ENCODE data around the gene IFI44. TPM values are rescaled to one million over a fixed set of nuclear protein-coding genes. Genes with fewer than 3 reads are reported as not detected.

IFI44 gene
- total RNA-seq, 1 donor from 2014 or later: 17.7 TPM

GRCh38 chr1:78650114-78650660, 556 bp downstream of the IFI44 start:
- intact Hi-C loops (cut with DNase I): no loop called here
- peaks cover 40% of the 10 kb centered on the region for H3K4me1 ChIP-seq
- DNase-seq (ENCODE audit: extremely low spot score in 2 of 2): no peak
- H3K27ac ChIP-seq: peak overlapping the region; percentile 31
- H3K4me3 ChIP-seq: peak overlapping the region; percentile 35 to 38
- H3K9me3 ChIP-seq: no peaks in the 10 kb centered on the region
- no peaks in the 10 kb centered on the region for H3K27me3 ChIP-seq
- TF ChIP-seq, protein P1, sequence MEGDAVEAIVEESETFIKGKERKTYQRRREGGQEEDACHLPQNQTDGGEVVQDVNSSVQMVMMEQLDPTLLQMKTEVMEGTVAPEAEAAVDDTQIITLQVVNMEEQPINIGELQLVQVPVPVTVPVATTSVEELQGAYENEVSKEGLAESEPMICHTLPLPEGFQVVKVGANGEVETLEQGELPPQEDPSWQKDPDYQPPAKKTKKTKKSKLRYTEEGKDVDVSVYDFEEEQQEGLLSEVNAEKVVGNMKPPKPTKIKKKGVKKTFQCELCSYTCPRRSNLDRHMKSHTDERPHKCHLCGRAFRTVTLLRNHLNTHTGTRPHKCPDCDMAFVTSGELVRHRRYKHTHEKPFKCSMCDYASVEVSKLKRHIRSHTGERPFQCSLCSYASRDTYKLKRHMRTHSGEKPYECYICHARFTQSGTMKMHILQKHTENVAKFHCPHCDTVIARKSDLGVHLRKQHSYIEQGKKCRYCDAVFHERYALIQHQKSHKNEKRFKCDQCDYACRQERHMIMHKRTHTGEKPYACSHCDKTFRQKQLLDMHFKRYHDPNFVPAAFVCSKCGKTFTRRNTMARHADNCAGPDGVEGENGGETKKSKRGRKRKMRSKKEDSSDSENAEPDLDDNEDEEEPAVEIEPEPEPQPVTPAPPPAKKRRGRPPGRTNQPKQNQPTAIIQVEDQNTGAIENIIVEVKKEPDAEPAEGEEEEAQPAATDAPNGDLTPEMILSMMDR (IDR thresholded peaks at IDR 0.05): no peak
- TF ChIP-seq POLR2AphosphoS5 (IDR thresholded peaks at IDR 0.05; ENCODE audit: insufficient read depth in 1 of 2, low read depth in 1 of 2) (no peak), POLR2A (IDR thresholded peaks at IDR 0.05) (no peak)
- no peaks in the 10 kb centered on the region for H3K36me3 ChIP-seq

DNA sequence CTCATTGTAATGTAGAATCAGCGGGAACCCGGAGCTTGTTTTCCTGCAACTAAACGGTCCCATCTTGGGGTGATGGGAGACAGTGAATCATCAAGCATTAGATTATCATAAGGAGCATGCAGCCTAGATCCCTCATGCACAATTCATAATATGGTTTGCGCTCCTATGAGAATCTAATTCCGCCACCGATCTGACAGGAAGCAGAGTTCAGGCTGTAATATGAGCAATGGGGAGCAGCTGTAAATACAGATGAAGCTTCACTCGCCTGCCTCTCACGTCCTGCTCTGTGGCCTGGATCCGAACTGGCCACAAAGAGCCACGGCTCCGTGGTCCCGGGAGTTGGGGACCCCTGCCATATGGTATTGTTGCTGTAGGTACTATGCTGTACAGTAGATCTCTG, 1.6 kb downstream of the IFI44 start:
- intact Hi-C loops (cut with DNase I): no loop called here
- H3K27me3 ChIP-seq: no peaks in the 10 kb centered on the region

DNA sequence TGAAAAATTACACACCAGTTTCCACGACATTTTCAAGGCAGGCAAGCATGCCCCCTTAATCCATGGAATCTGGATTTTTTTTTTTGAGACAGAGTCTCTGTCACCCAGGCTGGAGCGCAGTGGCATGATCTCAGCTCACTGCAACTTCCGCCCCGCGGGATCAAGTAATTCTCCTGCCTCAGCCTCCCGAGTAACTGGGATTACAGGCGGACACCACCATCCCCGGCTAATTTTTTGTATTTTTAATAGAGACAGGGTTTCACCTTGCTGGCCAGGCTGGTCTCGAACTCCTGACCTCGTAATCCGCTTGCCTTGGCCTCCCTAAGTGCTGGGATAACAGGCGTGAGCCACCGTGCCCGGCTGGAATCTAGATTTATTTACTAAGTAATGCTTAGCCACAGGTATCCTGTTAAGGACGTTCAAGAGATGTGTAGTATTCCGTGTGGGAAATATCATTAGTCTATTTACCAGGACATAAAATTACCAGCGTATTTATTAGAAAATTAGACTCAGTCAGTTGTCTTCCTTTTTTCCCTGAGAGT, 2.5 kb downstream of the IFI44 start:
- Histone ChIP-seq H3K27me3 (no peaks in the 10 kb centered on the region), H3K27ac (peak overlapping the region; percentile 9), H3K4me1 (peaks cover 40% of the 10 kb centered on the region), H3K36me3 (no peaks in the 10 kb centered on the region), H3K4me3 (peak overlapping the region; percentile 35 to 38), H3K9me3 (no peaks in the 10 kb centered on the region)
- intact Hi-C loops (cut with DNase I): no loop called here
- TF ChIP-seq, protein P1 (IDR thresholded peaks at IDR 0.05): no peak
- no peak for TF ChIP-seq POLR2A (IDR thresholded peaks at IDR 0.05)
- no peak for TF ChIP-seq POLR2AphosphoS5 (IDR thresholded peaks at IDR 0.05; ENCODE audit: insufficient read depth in 1 of 2, low read depth in 1 of 2)
- DNase-seq (ENCODE audit: extremely low spot score in 2 of 2): no peak

More for the DNA sequence above, 1.6 kb downstream of the IFI44 start:
- peak overlapping the region; percentile 35 to 38 for H3K4me3 ChIP-seq
- DNase-seq (ENCODE audit: extremely low spot score in 2 of 2): no peak
- H3K4me1 ChIP-seq: peaks cover 40% of the 10 kb centered on the region
- TF ChIP-seq, protein P1 (IDR thresholded peaks at IDR 0.05): no peak
- TF ChIP-seq POLR2A (IDR thresholded peaks at IDR 0.05): no peak
- TF ChIP-seq POLR2AphosphoS5 (IDR thresholded peaks at IDR 0.05; ENCODE audit: insufficient read depth in 1 of 2, low read depth in 1 of 2): no peak
- no peaks in the 10 kb centered on the region for H3K36me3 ChIP-seq
- no peaks in the 10 kb centered on the region for H3K9me3 ChIP-seq
- peak overlapping the region; percentile 9 for H3K27ac ChIP-seq

DNA sequence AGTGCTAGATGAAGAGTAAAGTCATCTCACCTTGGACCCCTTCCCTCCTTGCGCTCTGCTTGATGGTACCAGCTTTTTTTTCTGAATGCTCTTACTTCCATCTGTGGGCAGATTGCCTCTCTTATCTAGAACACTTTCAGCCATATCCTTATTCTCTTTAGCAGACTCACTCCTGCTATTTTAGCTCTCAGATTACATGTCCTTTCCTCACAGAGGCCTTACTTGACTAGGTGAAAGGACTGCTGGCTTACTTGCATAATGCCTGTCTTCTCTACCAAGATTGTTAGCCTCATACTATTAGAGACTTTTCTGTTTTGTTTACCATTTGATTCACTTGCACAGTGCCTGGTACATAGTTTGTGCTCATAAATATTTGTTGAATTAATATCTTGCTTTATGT, 9.3 kb downstream of the IFI44 start:
- TF ChIP-seq POLR2AphosphoS5 (IDR thresholded peaks at IDR 0.05; ENCODE audit: insufficient read depth in 1 of 2, low read depth in 1 of 2) (no peak), POLR2A (IDR thresholded peaks at IDR 0.05) (no peak)
- TF ChIP-seq, protein P1 (IDR thresholded peaks at IDR 0.05): no peak
- peaks cover 0 to 9% of the 10 kb centered on the region in 2 donors for H3K36me3 ChIP-seq

GRCh38 chr1:78663923-78664322, 14.3 kb downstream of the IFI44 start:
- TF ChIP-seq, protein P1 (IDR thresholded peaks at IDR 0.05): no peak
- TF ChIP-seq POLR2AphosphoS5 (IDR thresholded peaks at IDR 0.05; ENCODE audit: insufficient read depth in 1 of 2, low read depth in 1 of 2): no peak
- TF ChIP-seq POLR2A (IDR thresholded peaks at IDR 0.05): no peak
- DNase-seq (ENCODE audit: extremely low spot score in 2 of 2): no peak
- H3K27ac ChIP-seq: no peak overlapping the region

More for the DNA sequence above, 9.3 kb downstream of the IFI44 start:
- Histone ChIP-seq H3K4me1 (peaks cover 1% of the 10 kb centered on the region), H3K27ac (no peak overlapping the region), H3K4me3 (no peak overlapping the region), H3K27me3 (no peaks in the 10 kb centered on the region), H3K9me3 (no peaks in the 10 kb centered on the region)
- intact Hi-C loops (cut with DNase I): no loop called here
- DNase-seq (ENCODE audit: extremely low spot score in 2 of 2): no peak

More at GRCh38 chr1:78663923-78664322, 14.3 kb downstream of the IFI44 start:
- H3K4me3 ChIP-seq: no peak overlapping the region
- no peaks in the 10 kb centered on the region for H3K9me3 ChIP-seq
- intact Hi-C loops (cut with DNase I): no loop called here
- no peaks in the 10 kb centered on the region for H3K4me1 ChIP-seq
- H3K36me3 ChIP-seq: peaks cover 0 to 9% of the 10 kb centered on the region in 2 donors
- no peaks in the 10 kb centered on the region for H3K27me3 ChIP-seq

All from vagina (tissue), 2 donors.